ENCODE data around the gene RCOR3.

- TF ChIP-seq CTCF (IDR thresholded peaks at IDR 0.05) = no peak
- no peak for TF ChIP-seq EZH2phosphoT487 (IDR thresholded peaks at IDR 0.05)
These were observed 45.5 kb upstream of the RCOR3 start for GRCh38 chr1:211213702-211214101.
